ENCODE results near the gene TMEM178A. TPM values are rescaled to one million over a fixed set of nuclear protein-coding genes. Genes with fewer than 3 reads are reported as not detected.

The TMEM178A gene
- total RNA-seq, 1 donor from 2014 or later, result 19.2 TPM

DNA sequence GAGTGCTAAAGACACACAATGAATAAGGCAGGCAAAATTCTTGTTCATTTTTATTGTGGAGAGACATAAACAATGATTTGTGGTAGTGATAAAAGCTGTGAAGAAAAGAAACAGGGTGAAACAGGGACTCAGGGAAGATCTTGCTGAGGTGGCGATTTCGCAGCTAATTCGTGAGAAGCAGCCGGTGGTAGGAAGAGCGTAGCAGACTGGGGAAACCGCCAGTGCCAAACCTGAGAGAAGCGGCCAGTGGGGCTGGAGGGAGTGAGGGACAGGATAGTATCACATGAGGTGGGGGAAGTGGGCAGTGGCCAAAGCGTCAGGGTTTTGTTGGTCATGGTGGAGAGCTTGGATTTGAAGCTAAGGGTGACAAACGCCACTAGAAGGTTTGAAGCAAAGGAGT, 42.3 kb downstream of the TMEM178A start:
- H3K27me3 ChIP-seq, result no peaks in the 10 kb centered on the region
- Mint-ChIP-seq H3K27me3 (ENCODE audit: insufficient read depth, low read depth) (peaks cover 3% of the 10 kb centered on the region), H3K27ac (no peak overlapping the region), H3K4me3 (no peak overlapping the region), H3K36me3 (peaks cover 39% of the 10 kb centered on the region), H3K4me1 (peaks cover 3% of the 10 kb centered on the region), H3K9me3 (peaks cover 6% of the 10 kb centered on the region)
- H3K79me2 ChIP-seq (ENCODE audit: low read depth), result no peaks in the 10 kb centered on the region
- TF ChIP-seq, protein P1, sequence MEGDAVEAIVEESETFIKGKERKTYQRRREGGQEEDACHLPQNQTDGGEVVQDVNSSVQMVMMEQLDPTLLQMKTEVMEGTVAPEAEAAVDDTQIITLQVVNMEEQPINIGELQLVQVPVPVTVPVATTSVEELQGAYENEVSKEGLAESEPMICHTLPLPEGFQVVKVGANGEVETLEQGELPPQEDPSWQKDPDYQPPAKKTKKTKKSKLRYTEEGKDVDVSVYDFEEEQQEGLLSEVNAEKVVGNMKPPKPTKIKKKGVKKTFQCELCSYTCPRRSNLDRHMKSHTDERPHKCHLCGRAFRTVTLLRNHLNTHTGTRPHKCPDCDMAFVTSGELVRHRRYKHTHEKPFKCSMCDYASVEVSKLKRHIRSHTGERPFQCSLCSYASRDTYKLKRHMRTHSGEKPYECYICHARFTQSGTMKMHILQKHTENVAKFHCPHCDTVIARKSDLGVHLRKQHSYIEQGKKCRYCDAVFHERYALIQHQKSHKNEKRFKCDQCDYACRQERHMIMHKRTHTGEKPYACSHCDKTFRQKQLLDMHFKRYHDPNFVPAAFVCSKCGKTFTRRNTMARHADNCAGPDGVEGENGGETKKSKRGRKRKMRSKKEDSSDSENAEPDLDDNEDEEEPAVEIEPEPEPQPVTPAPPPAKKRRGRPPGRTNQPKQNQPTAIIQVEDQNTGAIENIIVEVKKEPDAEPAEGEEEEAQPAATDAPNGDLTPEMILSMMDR (IDR thresholded peaks at IDR 0.05), result no peak
- TF ChIP-seq EZH2phosphoT487 (IDR thresholded peaks at IDR 0.05) (no peak), EZH2 (IDR thresholded peaks at IDR 0.05) (no peak)
- no peaks in the 10 kb centered on the region for H4K20me1 ChIP-seq (ENCODE audit: low read depth)
- no peaks in the 10 kb centered on the region for H3K4me1 ChIP-seq
- H3K36me3 ChIP-seq, result no peaks in the 10 kb centered on the region
- no peak overlapping the region for H3K9ac ChIP-seq
- no peaks in the 10 kb centered on the region for H3F3A ChIP-seq (ENCODE audit: low read depth)
- H3K9me3 ChIP-seq (ENCODE audit: low read depth), result no peaks in the 10 kb centered on the region
- no peak overlapping the region for H3K27ac ChIP-seq
- H3K4me2 ChIP-seq, result no peak overlapping the region
- no peak overlapping the region for H2AFZ ChIP-seq (replicated peaks)
- no peak overlapping the region for H3K4me3 ChIP-seq
- DNase-seq (ENCODE audit: low spot score), result no peak

- Histone ChIP-seq H3K36me3 (no peaks in the 10 kb centered on the region), H2AFZ (replicated peaks) (no peak overlapping the region), H3F3A (ENCODE audit: low read depth) (no peaks in the 10 kb centered on the region), H3K4me2 (no peak overlapping the region), H3K27ac (no peak overlapping the region), H3K9me3 (ENCODE audit: low read depth) (no peaks in the 10 kb centered on the region), H3K4me3 (no peak overlapping the region), H3K79me2 (ENCODE audit: low read depth) (no peaks in the 10 kb centered on the region), H3K27me3 (no peaks in the 10 kb centered on the region), H4K20me1 (ENCODE audit: low read depth) (no peaks in the 10 kb centered on the region), H3K9ac (no peak overlapping the region), H3K4me1 (no peaks in the 10 kb centered on the region)
- H3K4me1 Mint-ChIP-seq, result peaks cover 3% of the 10 kb centered on the region
- peaks cover 35% of the 10 kb centered on the region for H3K36me3 Mint-ChIP-seq
- peaks cover 6% of the 10 kb centered on the region for H3K9me3 Mint-ChIP-seq
- no peak for DNase-seq (ENCODE audit: low spot score)
- H3K4me3 Mint-ChIP-seq, result no peak overlapping the region
- TF ChIP-seq EZH2 (IDR thresholded peaks at IDR 0.05) (no peak), EZH2phosphoT487 (IDR thresholded peaks at IDR 0.05) (no peak)
- TF ChIP-seq, protein P1 (IDR thresholded peaks at IDR 0.05), result no peak
- peaks cover 3% of the 10 kb centered on the region for H3K27me3 Mint-ChIP-seq (ENCODE audit: insufficient read depth, low read depth)
- no peak overlapping the region for H3K27ac Mint-ChIP-seq
These were observed 45.1 kb downstream of the TMEM178A start for GRCh38 chr2:39710807-39711206.

DNA sequence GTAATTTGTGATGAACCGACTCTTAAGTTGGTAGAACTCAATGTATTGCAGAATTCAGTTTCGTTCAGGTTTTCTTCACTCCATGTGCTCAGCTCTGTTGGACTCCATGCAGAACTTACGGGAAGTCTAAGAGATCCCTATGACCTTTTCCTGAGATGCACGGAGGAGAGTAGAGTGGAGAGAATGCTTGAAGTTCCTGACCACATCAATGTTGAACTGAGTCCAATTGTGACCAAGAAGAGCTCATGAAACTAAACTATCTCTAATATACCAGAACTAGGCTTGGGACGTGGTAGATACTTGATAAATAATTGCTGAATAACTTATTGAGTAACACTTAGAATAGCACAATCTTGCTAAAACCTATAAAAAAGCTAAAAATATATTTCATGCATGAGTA, 47.2 kb downstream of the TMEM178A start:
- Mint-ChIP-seq H3K36me3 (peaks cover 24% of the 10 kb centered on the region), H3K4me3 (no peak overlapping the region), H3K9me3 (peaks cover 2% of the 10 kb centered on the region), H3K4me1 (peaks cover 3% of the 10 kb centered on the region), H3K27ac (no peak overlapping the region), H3K27me3 (ENCODE audit: insufficient read depth, low read depth) (peaks cover 3% of the 10 kb centered on the region)
- Histone ChIP-seq H3K9me3 (ENCODE audit: low read depth) (no peaks in the 10 kb centered on the region), H3K4me2 (no peak overlapping the region), H3K4me1 (no peaks in the 10 kb centered on the region), H3K79me2 (ENCODE audit: low read depth) (no peaks in the 10 kb centered on the region), H3F3A (ENCODE audit: low read depth) (no peaks in the 10 kb centered on the region), H4K20me1 (ENCODE audit: low read depth) (no peaks in the 10 kb centered on the region), H3K36me3 (no peaks in the 10 kb centered on the region), H3K9ac (no peak overlapping the region), H2AFZ (replicated peaks) (no peak overlapping the region), H3K27ac (no peak overlapping the region), H3K4me3 (no peak overlapping the region), H3K27me3 (no peaks in the 10 kb centered on the region)
- TF ChIP-seq, protein P1 (IDR thresholded peaks at IDR 0.05), result no peak
- TF ChIP-seq EZH2 (IDR thresholded peaks at IDR 0.05) (no peak), EZH2phosphoT487 (IDR thresholded peaks at IDR 0.05) (no peak)
- no peak for DNase-seq (ENCODE audit: low spot score)

Measured in neural progenitor cell (in vitro differentiated cells).